Measurements from ENCODE around the gene BCAR3. TPM values are rescaled to one million over a fixed set of nuclear protein-coding genes. Genes with fewer than 3 reads are reported as not detected.

BCAR3 gene
- total RNA-seq, 4 donors from 2014 or later: 29.6 to 46.7 (median 37.0) TPM

DNA sequence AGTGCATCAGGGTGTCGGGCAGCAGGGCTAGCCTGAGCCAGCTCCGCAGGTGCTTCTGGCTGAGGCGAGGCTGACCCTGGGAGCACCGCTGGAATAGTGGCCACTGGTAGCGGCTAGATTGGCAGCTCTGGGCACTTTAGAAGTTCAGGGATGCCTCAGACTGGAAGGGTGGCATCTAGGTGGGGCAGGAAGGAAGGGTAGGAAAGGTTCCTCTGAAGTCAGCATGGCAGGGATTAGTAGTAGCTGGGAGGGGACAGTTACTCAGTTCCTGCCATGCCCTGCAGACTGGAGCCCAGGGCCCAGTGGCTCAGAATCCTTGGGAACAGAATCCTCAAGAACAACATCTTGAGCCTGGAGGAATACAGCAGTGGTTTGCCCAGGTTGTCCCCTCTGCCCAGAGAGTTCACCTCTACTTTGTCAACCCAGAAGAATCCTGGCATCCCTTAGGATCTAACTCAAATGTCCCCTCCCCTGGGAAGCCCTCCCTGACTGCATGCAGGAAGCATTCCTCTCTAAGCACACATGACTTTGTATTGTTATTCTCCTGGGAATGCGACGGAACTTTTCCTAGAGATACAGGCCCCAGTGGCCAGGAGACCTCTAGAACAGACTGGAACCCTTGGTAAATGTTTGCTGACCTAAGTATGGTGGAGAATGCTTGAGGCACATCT, 39.5 kb upstream of the BCAR3 start:
- no peak overlapping the region for H3K27ac ChIP-seq
- WGBS, 2 donors: 92 to 94% methylated on average over 2 to 7 of the region's 7 CpGs
- DNase-seq: no peak

DNA sequence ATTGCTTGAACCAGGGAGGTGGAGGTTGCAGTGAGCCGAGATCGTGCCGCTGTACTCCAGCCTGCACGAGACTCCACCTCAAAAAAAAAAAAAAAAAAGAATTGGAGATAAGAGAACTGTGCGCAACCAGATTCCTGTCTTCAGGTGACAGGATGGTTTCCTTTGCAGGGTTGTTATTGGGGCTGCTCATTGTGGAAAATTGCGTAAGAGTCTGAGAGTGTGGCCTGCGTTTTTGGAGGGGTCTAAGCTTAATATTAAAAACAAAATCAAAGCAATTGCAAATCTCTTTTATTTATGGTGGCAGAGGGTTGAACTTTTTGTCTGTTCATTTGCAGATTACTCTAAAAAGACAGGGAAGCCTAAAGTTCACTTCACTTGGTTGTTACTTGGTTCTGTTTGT, 36.0 kb upstream of the BCAR3 start:
- intact Hi-C loops (cut with DNase I): no loop called here
- peaks cover 0 to 9% of the 10 kb centered on the region in 2 donors for H3K4me1 ChIP-seq
- DNase-seq: no peak
- no peak overlapping the region for H3K4me3 ChIP-seq (replicated peaks in 1 of 3)
- no peak for TF ChIP-seq POLR2A (IDR thresholded peaks at IDR 0.05)
- TF ChIP-seq, protein P1, sequence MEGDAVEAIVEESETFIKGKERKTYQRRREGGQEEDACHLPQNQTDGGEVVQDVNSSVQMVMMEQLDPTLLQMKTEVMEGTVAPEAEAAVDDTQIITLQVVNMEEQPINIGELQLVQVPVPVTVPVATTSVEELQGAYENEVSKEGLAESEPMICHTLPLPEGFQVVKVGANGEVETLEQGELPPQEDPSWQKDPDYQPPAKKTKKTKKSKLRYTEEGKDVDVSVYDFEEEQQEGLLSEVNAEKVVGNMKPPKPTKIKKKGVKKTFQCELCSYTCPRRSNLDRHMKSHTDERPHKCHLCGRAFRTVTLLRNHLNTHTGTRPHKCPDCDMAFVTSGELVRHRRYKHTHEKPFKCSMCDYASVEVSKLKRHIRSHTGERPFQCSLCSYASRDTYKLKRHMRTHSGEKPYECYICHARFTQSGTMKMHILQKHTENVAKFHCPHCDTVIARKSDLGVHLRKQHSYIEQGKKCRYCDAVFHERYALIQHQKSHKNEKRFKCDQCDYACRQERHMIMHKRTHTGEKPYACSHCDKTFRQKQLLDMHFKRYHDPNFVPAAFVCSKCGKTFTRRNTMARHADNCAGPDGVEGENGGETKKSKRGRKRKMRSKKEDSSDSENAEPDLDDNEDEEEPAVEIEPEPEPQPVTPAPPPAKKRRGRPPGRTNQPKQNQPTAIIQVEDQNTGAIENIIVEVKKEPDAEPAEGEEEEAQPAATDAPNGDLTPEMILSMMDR (IDR thresholded peaks at IDR 0.05): no peak
- WGBS, 2 donors: 90 to 93% methylated on average over 7 of the region's 7 CpGs
- no peaks in the 10 kb centered on the region for H3K36me3 ChIP-seq
- H3K27me3 ChIP-seq: no peaks in the 10 kb centered on the region
- H3K27ac ChIP-seq: no peak overlapping the region
- H3K9me3 ChIP-seq: no peaks in the 10 kb centered on the region

More for the DNA sequence above, 39.5 kb upstream of the BCAR3 start:
- H3K4me3 ChIP-seq (replicated peaks in 1 of 3): no peak overlapping the region
- no peaks in the 10 kb centered on the region for H3K9me3 ChIP-seq
- H3K4me1 ChIP-seq: peaks cover 0 to 17% of the 10 kb centered on the region in 2 donors
- H3K36me3 ChIP-seq: no peaks in the 10 kb centered on the region
- intact Hi-C loops (cut with DNase I): no loop called here
- H3K27me3 ChIP-seq: no peaks in the 10 kb centered on the region
- no peak for TF ChIP-seq POLR2A (IDR thresholded peaks at IDR 0.05)
- TF ChIP-seq, protein P1 (IDR thresholded peaks at IDR 0.05): no peak

DNA sequence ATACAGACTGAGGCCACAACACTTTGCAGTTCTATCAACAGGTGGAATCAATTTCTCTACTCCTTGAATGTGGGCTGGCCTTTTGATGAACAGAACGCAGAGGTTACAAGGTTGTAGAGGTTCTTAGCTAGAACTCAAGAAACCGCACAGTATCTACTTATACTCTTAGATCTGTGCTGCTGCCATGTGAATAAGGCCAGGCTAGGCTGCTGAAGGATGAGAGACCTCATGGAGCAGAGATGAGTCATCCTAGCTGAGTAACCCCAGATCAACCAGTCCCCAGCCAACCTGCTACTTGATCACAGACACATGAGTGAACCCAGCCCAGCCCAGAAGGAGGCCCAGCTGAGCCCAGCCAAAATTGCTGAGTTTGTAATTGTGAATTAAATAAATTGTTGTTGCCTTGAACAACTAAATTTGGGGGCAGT, 35.3 kb upstream of the BCAR3 start:
- H3K27ac ChIP-seq: no peak overlapping the region
- no peaks in the 10 kb centered on the region for H3K36me3 ChIP-seq
- no peak for TF ChIP-seq POLR2A (IDR thresholded peaks at IDR 0.05)
- TF ChIP-seq, protein P1 (IDR thresholded peaks at IDR 0.05): no peak
- H3K27me3 ChIP-seq: no peaks in the 10 kb centered on the region
- DNase-seq: no peak
- no peaks in the 10 kb centered on the region for H3K9me3 ChIP-seq
- H3K4me1 ChIP-seq: peaks cover 0 to 5% of the 10 kb centered on the region in 2 donors
- intact Hi-C loops (cut with DNase I): no loop called here
- no peak overlapping the region for H3K4me3 ChIP-seq (replicated peaks in 1 of 3)
- 88 to 93% methylated on average over 2 of the region's 2 CpGs for WGBS, 2 donors

DNA sequence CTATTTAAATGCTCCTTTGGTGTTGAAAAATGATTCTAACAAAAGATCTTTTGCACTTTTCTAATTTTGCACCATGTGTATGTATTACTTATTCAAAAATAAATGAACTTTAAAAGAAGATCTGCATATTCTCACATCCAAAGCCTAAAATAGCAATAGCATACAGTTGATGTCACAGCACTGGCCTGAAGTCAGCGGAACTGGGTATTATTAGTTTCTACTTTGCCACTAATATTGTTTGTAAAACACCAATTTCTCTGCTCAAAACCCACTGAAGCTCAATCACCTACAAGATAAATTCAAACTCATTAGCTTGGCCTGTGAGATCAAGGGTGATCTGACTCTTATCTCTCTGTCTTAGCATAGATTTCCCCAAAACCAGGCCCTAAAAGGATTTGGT, 34.5 kb upstream of the BCAR3 start:
- H3K4me1 ChIP-seq: peaks cover 0 to under 1% of the 10 kb centered on the region in 2 donors
- no peaks in the 10 kb centered on the region for H3K9me3 ChIP-seq
- no peak overlapping the region for H3K4me3 ChIP-seq (replicated peaks in 1 of 3)
- DNase-seq: no peak
- TF ChIP-seq POLR2A (IDR thresholded peaks at IDR 0.05): no peak
- TF ChIP-seq, protein P1 (IDR thresholded peaks at IDR 0.05): no peak
- WGBS, 2 donors: 94 to 95% methylated on average over 1 of the region's 1 CpG
- no peaks in the 10 kb centered on the region for H3K27me3 ChIP-seq
- intact Hi-C loops (cut with DNase I): no loop called here
- no peaks in the 10 kb centered on the region for H3K36me3 ChIP-seq
- no peak overlapping the region for H3K27ac ChIP-seq

DNA sequence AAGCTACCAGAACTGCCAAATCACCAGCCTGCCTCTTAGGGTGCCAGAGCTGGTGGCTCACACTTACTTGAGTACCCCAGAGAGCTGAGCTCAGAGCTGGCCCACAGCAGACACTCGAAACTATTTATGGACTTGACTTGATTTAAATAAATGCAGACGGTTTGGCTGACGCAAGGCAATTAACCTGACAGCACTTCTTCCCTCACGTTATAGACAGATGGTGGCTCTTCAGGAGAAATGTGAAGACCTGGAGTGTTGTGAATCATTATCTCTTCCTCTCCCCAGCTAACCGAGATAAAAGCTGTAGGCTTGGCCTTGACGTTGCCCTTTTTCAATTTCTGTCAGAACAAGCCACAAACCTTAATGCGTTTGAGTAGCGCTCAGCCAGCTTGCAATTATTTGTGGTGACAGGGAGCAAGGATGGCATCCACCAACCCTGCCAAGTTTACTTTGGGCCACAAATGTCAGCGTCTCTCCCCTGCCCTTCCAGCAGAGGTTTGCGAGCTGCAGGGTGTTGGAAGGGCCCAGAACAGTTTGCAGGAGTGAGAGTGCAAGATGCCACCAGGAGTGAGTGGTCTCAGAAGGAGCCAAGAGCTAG, 34.0 kb upstream of the BCAR3 start:
- no peaks in the 10 kb centered on the region for H3K27me3 ChIP-seq
- no peaks in the 10 kb centered on the region for H3K36me3 ChIP-seq
- intact Hi-C loops (cut with DNase I): no loop called here
- 78% methylated on average over 9 to 10 of the region's 10 CpGs for WGBS, 2 donors
- H3K27ac ChIP-seq: no peak overlapping the region
- peaks cover 2 to 5% of the 10 kb centered on the region in 2 donors for H3K4me1 ChIP-seq
- no peak for TF ChIP-seq POLR2A (IDR thresholded peaks at IDR 0.05)
- TF ChIP-seq, protein P1 (IDR thresholded peaks at IDR 0.05): no peak
- no peaks in the 10 kb centered on the region for H3K9me3 ChIP-seq
- no peak for DNase-seq
- H3K4me3 ChIP-seq (replicated peaks in 1 of 3): no peak overlapping the region
